Activated T-helper 9 cell treated with anti-CD3 and anti-CD28 coated beads, Interleukin-2, amount 50 U/mL, for 16 hours (primary cell): ENCODE results near the gene CALHM3.
A peak's percentile ranks its signal among the peaks of the same experiment; 100 is the strongest.
"Not testable (repeated sequence)": the region's sequence is repeated elsewhere in the genome, so short reads cannot be mapped to it uniquely, and the experiment has no call there.

Source experiments
- DNase-seq: peaks from one replicate; pipeline ENCODE4 v3.0.0-alpha.2; 2020; ENCODE audit warnings: low read depth

CALHM3 gene

GRCh38 chr10:103479135-103479534 lies at the start of gene CALHM3:
Gene CALHM3 (minus strand): TSS chr10:103479240. CDS start chr10:103479032, 208 bp downstream.
- no peak for DNase-seq

GRCh38 chr10:103528549-103528948 lies 49.5 kb upstream of the CALHM3 start:
- no peak for DNase-seq

GRCh38 chr10:103527476-103527875 lies 48.4 kb upstream of the CALHM3 start:
- DNase-seq, result not testable (repeated sequence)

- no peak for DNase-seq
Measured at GRCh38 chr10:103525901-103526300, 46.9 kb upstream of the CALHM3 start.

GRCh38 chr10:103523683-103524082 lies 44.6 kb upstream of the CALHM3 start:
- no peak for DNase-seq

GRCh38 chr10:103522006-103522405 lies 43.0 kb upstream of the CALHM3 start:
- DNase-seq, result not testable (repeated sequence)

GRCh38 chr10:103519798-103520197 lies 40.8 kb upstream of the CALHM3 start:
- DNase-seq, result no peak

GRCh38 chr10:103517234-103518085 lies 38.4 kb upstream of the CALHM3 start:
- DNase-seq, result no peak

GRCh38 chr10:103514244-103514643 lies 35.2 kb upstream of the CALHM3 start:
- DNase-seq, result no peak

- no peak for DNase-seq
Measured at GRCh38 chr10:103513380-103514060, 34.5 kb upstream of the CALHM3 start.

- no peak for DNase-seq
Measured at GRCh38 chr10:103512591-103513379, 33.7 kb upstream of the CALHM3 start.

- DNase-seq, result no peak
Measured at GRCh38 chr10:103512166-103512565, 33.1 kb upstream of the CALHM3 start.

GRCh38 chr10:103510791-103511752 lies 32.0 kb upstream of the CALHM3 start:
- DNase-seq, result no peak

- no peak for DNase-seq
Measured at GRCh38 chr10:103510046-103510685, 31.1 kb upstream of the CALHM3 start.

GRCh38 chr10:103507235-103508191 lies 28.5 kb upstream of the CALHM3 start:
- no peak for DNase-seq

GRCh38 chr10:103506061-103506460 lies 27.0 kb upstream of the CALHM3 start:
- DNase-seq, result no peak

GRCh38 chr10:103504181-103504783 lies 25.2 kb upstream of the CALHM3 start:
- DNase-seq, result peak; percentile 24

- DNase-seq, result not testable (repeated sequence)
Measured at GRCh38 chr10:103503777-103504176, 24.7 kb upstream of the CALHM3 start.
